ENCODE results near the gene PTGER3. TPM values are rescaled to one million over a fixed set of nuclear protein-coding genes. Genes with fewer than 3 reads are reported as not detected.
A peak's percentile ranks its signal among the peaks of the same experiment; 100 is the strongest.

Gene PTGER3
- total RNA-seq, 4 donors from 2014 or later = 5.8 to 20.7 (median 14.5) TPM

DNA sequence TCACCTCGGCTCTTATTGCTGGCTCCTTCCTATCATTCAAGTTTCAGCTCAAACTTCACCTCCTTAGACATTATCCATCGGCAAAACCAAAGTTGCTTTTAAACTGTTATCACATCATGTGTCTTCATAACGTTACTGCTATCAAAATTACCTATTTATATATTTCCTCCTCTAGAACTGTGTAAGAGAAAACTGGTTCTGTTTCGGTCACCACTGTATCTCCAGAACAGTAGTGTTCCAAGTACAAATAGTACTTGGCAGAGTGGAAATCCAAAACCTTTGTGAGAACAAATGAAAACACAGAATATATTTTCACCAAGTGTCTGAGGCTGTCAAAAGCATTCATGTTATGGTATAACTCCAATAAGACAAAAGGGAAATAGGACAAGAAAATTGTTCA, 24.1 kb upstream of the PTGER3 start:
- Histone ChIP-seq H3K4me1 (no peaks in the 10 kb centered on the region), H3K4me3 (no peak overlapping the region), H3K9me3 (no peaks in the 10 kb centered on the region), H3K27me3 (no peaks in the 10 kb centered on the region), H3K36me3 (peaks cover 17 to 96% of the 10 kb centered on the region in 2 donors), H3K27ac (no peak overlapping the region)
- 84 to 97% methylated on average over 4 of the region's 4 CpGs for WGBS, 2 donors (ENCODE audit: low coverage in 1 of 2)
- TF ChIP-seq POLR2A (IDR thresholded peaks at IDR 0.05) (no peak), EP300 (IDR thresholded peaks at IDR 0.05) (no peak), POLR2AphosphoS5 (IDR thresholded peaks at IDR 0.05) (no peak), CTCF (IDR thresholded peaks at IDR 0.05) (no peak)
- ATAC-seq = no peak

GRCh38 chr1:71068325-71069240, 21.0 kb upstream of the PTGER3 start:
- TF ChIP-seq POLR2AphosphoS5 (IDR thresholded peaks at IDR 0.05) (no peak), POLR2A (IDR thresholded peaks at IDR 0.05) (no peak), EP300 (IDR thresholded peaks at IDR 0.05) (no peak), CTCF (IDR thresholded peaks at IDR 0.05) (no peak)
- H3K9me3 ChIP-seq = no peaks in the 10 kb centered on the region
- H3K4me1 ChIP-seq = no peaks in the 10 kb centered on the region
- no peaks in the 10 kb centered on the region for H3K27me3 ChIP-seq
- ATAC-seq = no peak
- no peak overlapping the region for H3K27ac ChIP-seq
- WGBS, 2 donors (ENCODE audit: low coverage in 1 of 2) = 77 to 78% methylated on average over 6 of the region's 6 CpGs
- H3K4me3 ChIP-seq = no peak overlapping the region
- H3K36me3 ChIP-seq = peaks cover 27 to 98% of the 10 kb centered on the region in 2 donors

- peaks cover 0 to 24% of the 10 kb centered on the region in 2 donors for H3K36me3 ChIP-seq
- H3K27me3 ChIP-seq = no peaks in the 10 kb centered on the region
- no peak overlapping the region for H3K4me3 ChIP-seq
- no peaks in the 10 kb centered on the region for H3K4me1 ChIP-seq
- H3K27ac ChIP-seq = no peak overlapping the region
- H3K9me3 ChIP-seq = no peaks in the 10 kb centered on the region
- WGBS, 2 donors (ENCODE audit: low coverage in 1 of 2) = 73 to 80% methylated on average over 1 to 3 of the region's 6 CpGs
- peak; percentile 7 for ATAC-seq
- TF ChIP-seq CTCF (IDR thresholded peaks at IDR 0.05) (no peak), POLR2A (IDR thresholded peaks at IDR 0.05) (no peak), EP300 (IDR thresholded peaks at IDR 0.05) (no peak), POLR2AphosphoS5 (IDR thresholded peaks at IDR 0.05) (no peak)
Observed at GRCh38 chr1:71054791-71055190, 7.2 kb upstream of the PTGER3 start.

DNA sequence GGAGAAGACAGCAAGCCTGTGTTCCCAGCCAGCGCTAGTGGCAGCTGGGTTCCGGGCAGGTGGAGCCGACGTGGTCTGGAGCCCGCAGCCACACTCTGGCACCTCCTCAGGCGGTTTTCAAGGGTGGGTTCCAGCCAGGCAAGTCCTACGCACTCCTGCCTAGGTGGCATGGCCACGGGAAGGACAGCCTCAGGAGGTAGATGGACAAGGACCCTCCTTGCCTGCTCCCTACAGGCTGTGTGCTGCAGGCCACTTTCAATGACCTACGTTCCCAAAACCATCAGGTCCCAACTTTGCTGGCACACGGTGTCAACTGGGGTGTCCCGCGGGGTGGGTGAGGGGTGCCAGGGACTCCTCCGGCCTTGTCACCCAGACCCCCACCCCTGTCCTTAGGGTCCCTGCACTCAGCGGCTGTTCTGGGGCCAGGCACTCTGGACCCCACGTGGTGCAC, 6.7 kb upstream of the PTGER3 start:
- H3K27ac ChIP-seq = no peak overlapping the region
- no peaks in the 10 kb centered on the region for H3K9me3 ChIP-seq
- TF ChIP-seq POLR2AphosphoS5 (IDR thresholded peaks at IDR 0.05) (no peak), CTCF (IDR thresholded peaks at IDR 0.05) (no peak), EP300 (IDR thresholded peaks at IDR 0.05) (no peak), POLR2A (IDR thresholded peaks at IDR 0.05) (no peak)
- H3K4me1 ChIP-seq = no peaks in the 10 kb centered on the region
- WGBS, 2 donors (ENCODE audit: low coverage in 1 of 2) = no CpG with 5 or more reads among the region's 15 CpGs
- H3K27me3 ChIP-seq = no peaks in the 10 kb centered on the region
- H3K4me3 ChIP-seq = no peak overlapping the region
- peak; percentile 19 for ATAC-seq
- peaks cover 0 to 22% of the 10 kb centered on the region in 2 donors for H3K36me3 ChIP-seq

DNA sequence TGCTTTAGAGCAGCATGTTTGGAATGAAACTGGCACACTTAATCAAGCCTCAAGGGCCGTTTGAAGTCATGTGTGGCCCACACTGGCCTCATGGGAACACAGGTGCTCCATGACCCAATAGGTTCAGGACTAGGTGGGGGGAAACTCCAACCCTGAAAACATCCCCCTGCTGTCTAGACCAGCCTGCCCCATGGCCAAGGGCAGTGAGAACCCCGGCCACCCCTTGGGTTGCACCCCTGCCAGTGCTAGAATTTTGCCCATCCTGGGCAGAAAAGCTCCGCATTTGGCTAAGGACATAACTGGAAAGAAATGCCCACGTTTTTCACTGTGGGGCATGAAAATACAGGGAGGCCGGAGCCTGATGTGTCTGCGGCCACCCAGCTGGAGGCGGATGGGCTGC, 6.1 kb upstream of the PTGER3 start:
- no peak for ATAC-seq
- no peaks in the 10 kb centered on the region for H3K9me3 ChIP-seq
- H3K27ac ChIP-seq = no peak overlapping the region
- TF ChIP-seq POLR2AphosphoS5 (IDR thresholded peaks at IDR 0.05) (no peak), EP300 (IDR thresholded peaks at IDR 0.05) (no peak), CTCF (IDR thresholded peaks at IDR 0.05) (no peak), POLR2A (IDR thresholded peaks at IDR 0.05) (no peak)
- peaks cover 0 to 17% of the 10 kb centered on the region in 2 donors for H3K36me3 ChIP-seq
- WGBS, 2 donors (ENCODE audit: low coverage in 1 of 2) = no CpG with 5 or more reads among the region's 7 CpGs
- H3K4me1 ChIP-seq = no peaks in the 10 kb centered on the region
- no peak overlapping the region for H3K4me3 ChIP-seq
- no peaks in the 10 kb centered on the region for H3K27me3 ChIP-seq

Data from gastroesophageal sphincter (tissue), 4 donors.